T-helper 2 cell treated with Interferon-gamma antibody and Interleukin-4, amounts not matched to agents 5 μg/mL and 100 μg/mL, for 36 hours (primary cell): ENCODE data around the gene RUSF1.
A peak's percentile ranks its signal among the peaks of the same experiment; 100 is the strongest.

Experiments used
- DNase-seq: peaks from one replicate; pipeline ENCODE4 v3.0.0; 2021; ENCODE audit warnings: low spot score
- H3K27ac Mint-ChIP-seq: one replicate; pipeline ENCODE4 v1.8.0; 2021; ENCODE audit warnings: mild to moderate bottlenecking, mixed read lengths
- H3K27me3 Mint-ChIP-seq: one replicate; pipeline ENCODE4 v1.8.0; 2021; ENCODE audit warnings: low read depth, mixed read lengths
- H3K36me3 Mint-ChIP-seq: one replicate; pipeline ENCODE4 v1.8.0; 2021; ENCODE audit warnings: low read depth, mixed read lengths
- H3K4me1 Mint-ChIP-seq: one replicate; pipeline ENCODE4 v1.8.0; 2021; ENCODE audit warnings: low read depth, mixed read lengths
- H3K4me3 Mint-ChIP-seq: one replicate; pipeline ENCODE4 v1.8.0; 2022; ENCODE audit warnings: mild to moderate bottlenecking, moderate library complexity, mixed read lengths
- H3K9me3 Mint-ChIP-seq: one replicate; pipeline ENCODE4 v1.8.0; 2021; ENCODE audit warnings: mixed read lengths

The RUSF1 gene

DNA sequence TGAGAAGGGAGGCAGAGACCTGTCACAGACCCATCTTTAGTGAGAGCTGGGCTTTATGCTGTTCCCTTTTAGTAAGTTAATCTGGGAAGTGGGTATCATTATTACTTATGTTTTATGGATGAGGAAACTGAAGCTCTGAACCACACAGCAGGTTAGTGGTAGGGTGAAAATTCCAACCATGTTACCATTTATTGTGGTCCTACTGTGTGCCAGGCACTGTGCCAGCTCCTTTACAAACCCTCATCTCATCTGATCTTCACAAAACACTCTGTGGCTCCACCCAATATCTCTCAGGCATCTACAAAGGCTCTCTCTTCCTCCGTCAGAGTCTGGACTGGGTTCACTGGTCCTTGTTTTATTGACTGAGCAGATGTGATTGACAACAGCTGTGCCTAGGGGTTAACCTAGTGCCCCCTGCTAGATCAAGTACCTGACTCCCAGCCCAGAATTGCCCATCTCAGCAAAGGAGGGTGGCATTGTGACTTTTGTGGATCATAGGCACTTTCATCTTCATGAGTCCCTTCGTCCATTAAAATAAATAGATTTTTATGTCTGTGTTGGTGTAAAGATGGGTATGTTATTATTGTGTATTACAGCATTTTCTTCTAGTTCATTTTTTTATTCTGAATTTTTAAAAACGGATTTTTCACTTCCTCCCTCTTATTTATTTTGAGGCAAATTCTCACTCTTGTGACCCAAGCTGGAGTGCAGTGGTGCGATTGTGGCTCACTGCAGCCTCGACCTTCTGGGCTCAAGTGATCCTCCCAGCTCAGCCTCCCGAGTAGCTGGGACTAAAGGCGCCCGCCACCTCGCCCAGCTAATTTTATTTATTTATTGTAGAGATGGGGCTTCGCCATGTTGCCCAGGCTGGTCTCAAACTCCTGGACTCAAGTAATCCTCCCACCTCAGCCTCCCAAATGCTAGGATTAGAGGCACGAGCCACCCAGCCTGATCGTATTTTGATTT lies 33.1 kb downstream of the RUSF1 start:
- Mint-ChIP-seq H3K4me1 (peaks cover 9% of the 10 kb centered on the region), H3K9me3 (no peaks in the 10 kb centered on the region), H3K4me3 (no peak overlapping the region), H3K36me3 (no peaks in the 10 kb centered on the region), H3K27ac (no peak overlapping the region), H3K27me3 (peaks cover 43% of the 10 kb centered on the region)
- DNase-seq: no peak

DNA sequence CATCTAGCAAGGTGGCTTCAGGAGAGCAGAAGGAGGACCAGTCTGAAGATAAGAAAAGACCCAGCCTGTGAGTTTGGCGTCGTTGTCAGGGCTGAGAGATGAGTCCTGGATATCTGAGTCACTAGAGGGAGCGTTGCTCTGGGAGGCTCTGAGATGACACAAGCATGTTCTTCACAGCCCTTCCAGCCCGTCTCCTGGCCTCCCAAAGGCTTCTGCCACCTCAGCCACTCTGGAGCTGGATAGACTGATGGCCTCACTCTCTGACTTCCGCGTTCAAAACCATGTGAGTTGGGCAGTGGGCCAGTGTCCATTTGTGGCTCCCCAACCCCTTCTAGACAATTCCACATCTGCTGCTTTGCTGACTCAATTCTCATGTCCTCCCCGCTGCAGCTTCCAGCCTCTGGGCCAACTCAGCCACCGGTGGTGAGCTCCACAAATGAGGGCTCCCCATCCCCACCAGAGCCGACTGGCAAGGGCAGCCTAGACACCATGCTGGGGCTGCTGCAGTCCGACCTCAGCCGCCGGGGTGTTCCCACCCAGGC lies 33.9 kb downstream of the RUSF1 start:
- Mint-ChIP-seq H3K36me3 (no peaks in the 10 kb centered on the region), H3K9me3 (no peaks in the 10 kb centered on the region), H3K4me1 (peaks cover 9% of the 10 kb centered on the region), H3K4me3 (peak overlapping the region; percentile 7), H3K27ac (no peak overlapping the region), H3K27me3 (peaks cover 40% of the 10 kb centered on the region)
- DNase-seq: no peak

DNA sequence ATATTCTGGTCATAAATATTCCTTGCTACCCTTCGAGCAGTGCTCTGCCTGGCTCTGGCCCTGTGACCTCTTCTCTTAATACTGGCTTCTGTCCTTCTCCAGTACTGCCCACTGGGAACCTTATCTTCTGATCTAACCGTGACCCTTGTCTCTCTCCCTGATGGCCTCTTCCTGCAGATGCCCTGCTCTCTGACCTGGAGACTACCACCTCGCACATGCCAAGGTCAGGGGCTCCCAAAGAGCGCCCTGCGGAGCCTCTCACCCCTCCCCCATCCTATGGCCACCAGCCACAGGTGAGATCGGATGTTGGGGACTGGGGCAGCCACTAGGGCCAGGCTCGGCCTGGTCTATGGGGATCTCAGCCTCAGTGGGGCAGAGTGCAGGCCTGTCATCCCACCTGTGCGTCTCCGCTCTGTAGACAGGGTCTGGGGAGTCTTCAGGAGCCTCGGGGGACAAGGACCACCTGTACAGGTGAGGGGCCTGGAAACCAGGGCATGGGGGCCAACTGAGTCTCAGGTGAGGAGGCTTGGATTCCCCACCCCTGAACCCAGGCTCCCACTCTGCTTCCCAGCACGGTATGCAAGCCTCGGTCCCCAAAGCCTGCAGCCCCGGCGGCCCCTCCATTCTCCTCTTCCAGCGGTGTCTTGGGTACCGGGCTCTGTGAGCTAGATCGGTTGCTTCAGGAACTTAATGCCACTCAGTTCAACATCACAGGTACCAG lies 34.8 kb downstream of the RUSF1 start:
- H3K4me3 Mint-ChIP-seq: peak overlapping the region; percentile 13
- no peaks in the 10 kb centered on the region for H3K36me3 Mint-ChIP-seq
- H3K9me3 Mint-ChIP-seq: no peaks in the 10 kb centered on the region
- H3K27me3 Mint-ChIP-seq: peaks cover 40% of the 10 kb centered on the region
- peaks cover 9% of the 10 kb centered on the region for H3K4me1 Mint-ChIP-seq
- H3K27ac Mint-ChIP-seq: no peak overlapping the region
- DNase-seq: no peak

DNA sequence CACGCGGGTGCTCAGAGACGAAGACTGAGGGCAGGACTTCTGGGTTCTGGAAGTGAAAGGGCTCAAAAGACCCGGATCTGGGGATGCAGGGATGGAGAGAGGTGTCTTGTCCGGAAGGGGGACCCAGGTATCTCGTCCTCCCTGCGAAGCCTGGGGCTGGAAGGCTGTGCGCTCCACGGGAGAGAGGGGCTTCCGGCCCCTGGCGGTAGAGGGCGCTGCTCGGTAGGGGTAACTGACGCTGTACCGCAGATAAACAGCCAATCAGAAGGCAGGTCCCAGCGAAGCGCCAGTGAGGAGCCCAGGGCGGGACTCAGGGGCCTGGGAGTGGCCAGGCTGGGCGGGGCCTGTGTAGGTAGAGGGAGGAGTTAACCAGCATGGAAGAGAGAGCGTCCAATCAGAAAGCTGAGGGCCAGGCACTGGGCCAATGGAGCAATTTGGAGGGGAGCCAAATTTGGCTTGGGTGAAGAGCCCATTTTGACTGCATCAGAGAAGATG lies 35.4 kb downstream of the RUSF1 start:
- H3K27ac Mint-ChIP-seq: no peak overlapping the region
- DNase-seq: peak; percentile 30
- H3K4me3 Mint-ChIP-seq: peak overlapping the region; percentile 71
- H3K9me3 Mint-ChIP-seq: no peaks in the 10 kb centered on the region
- H3K36me3 Mint-ChIP-seq: peaks cover 2% of the 10 kb centered on the region
- H3K27me3 Mint-ChIP-seq: peaks cover 36% of the 10 kb centered on the region
- H3K4me1 Mint-ChIP-seq: peaks cover 10% of the 10 kb centered on the region

DNA sequence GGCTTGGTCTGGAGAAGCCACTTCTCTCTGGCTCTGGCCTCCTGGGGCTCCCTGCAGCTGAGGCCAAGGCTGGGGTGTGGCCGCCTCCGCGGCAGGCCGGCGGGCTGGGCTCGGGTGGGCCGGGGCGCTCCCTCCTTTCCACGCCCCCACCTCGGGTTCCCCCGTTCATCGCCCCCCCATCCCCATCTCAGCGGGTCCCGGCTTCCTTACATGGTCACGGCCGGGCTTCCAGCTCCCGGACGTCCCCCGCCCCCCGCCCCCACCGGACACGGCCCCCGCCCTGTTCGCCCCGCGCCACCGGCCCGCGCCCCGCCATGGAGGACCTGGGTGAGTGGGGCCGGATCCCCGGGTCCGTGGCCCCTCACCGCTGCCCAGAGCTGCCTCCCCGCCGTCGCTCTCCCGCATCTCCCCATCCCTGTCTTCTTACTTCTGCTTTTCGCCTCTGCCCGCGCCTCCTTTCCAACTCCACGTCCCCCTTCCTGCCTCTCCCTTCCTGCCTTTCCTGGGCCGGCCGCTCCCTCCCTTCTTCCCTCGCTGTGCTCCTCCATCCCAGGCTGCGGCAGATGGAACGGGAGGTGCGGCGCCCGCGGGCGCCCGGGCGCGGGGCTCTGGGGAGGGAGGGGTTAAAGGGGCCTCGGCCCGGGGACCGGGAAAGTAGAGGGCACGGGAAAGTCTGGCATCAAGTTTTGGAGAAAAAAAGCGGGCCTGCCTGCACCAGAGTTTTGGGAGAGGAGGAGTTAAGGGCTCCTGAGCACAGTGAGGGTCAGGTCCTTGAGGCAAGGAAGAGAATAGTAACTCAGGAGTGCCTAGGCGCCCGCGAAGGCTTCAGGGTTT lies 36.1 kb downstream of the RUSF1 start, which contains the start of gene TGFB1I1:
TSS of gene TGFB1I1 (plus strand) at position 278 of the 834 bp plus-strand sequence. CDS start at position 315, 37 bp downstream.
- Mint-ChIP-seq H3K4me1 (peaks cover 16% of the 10 kb centered on the region), H3K27ac (no peak within 1 kb of the TSS)

DNA sequence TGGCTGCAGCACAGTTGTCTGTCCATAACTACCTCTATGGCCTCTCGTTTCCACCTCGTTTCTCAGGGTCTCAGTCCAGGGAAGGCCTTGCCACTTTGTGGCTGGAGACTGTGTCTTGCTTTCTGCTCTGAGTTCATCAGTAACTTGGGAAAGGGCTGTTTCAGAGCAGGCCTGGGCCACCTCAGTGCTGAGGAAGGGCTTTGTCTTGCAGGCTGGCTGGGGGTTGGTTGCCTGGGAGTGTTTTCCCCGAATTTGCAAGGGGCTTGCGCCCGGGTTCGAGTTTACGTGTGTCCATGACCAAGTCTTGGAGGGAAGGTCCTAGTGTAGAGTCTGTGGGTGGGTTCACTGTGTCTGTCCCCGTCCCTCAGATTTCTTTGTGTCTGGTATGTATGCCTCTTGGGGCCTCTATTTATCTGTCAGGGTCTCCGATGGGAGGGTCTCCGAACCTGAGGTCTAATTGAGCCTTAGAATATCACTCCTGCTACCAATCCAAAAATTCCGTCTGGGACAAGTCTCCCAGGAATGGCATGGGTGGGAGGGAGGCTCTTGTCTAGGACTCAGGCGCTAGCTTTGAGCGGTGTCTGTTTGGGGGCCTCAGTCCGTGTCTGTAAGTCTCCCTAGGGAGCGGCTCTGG lies 36.8 kb downstream of the RUSF1 start:
- no peaks in the 10 kb centered on the region for H3K9me3 Mint-ChIP-seq
- H3K4me1 Mint-ChIP-seq: peaks cover 16% of the 10 kb centered on the region
- no peak for DNase-seq
- H3K27ac Mint-ChIP-seq: no peak overlapping the region
- peaks cover 9% of the 10 kb centered on the region for H3K36me3 Mint-ChIP-seq
- peaks cover 34% of the 10 kb centered on the region for H3K27me3 Mint-ChIP-seq
- H3K4me3 Mint-ChIP-seq: no peak overlapping the region

More for the DNA sequence above, 36.1 kb downstream of the RUSF1 start, which contains the start of gene TGFB1I1:
- DNase-seq: no peak
- peaks cover 5% of the 10 kb centered on the region for H3K36me3 Mint-ChIP-seq
- peaks cover 35% of the 10 kb centered on the region for H3K27me3 Mint-ChIP-seq
- H3K4me3 Mint-ChIP-seq: peak within 1 kb of the TSS; percentile 71
- no peaks in the 10 kb centered on the region for H3K9me3 Mint-ChIP-seq

DNA sequence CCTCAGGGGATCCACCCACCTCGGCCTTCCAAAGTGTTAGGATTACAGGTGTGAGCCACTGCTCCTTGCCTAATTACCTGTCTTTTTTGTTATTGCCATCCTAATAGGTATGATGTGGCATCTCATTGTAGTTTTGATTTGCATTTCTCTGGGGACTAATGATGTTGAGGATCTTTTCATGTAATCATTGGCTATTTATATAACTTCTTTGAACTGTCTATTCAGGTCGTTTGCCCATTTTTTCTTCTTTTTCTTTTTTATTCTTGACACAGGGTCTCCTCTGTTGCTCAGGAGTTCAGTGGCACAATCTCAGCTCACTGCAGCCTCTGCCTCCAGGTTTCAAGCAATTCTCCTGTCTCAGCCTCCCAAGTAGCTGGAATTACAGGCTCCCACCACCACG lies 37.6 kb downstream of the RUSF1 start:
- Mint-ChIP-seq H3K27me3 (peaks cover 31% of the 10 kb centered on the region), H3K9me3 (no peaks in the 10 kb centered on the region), H3K4me3 (no peak overlapping the region)

DNA sequence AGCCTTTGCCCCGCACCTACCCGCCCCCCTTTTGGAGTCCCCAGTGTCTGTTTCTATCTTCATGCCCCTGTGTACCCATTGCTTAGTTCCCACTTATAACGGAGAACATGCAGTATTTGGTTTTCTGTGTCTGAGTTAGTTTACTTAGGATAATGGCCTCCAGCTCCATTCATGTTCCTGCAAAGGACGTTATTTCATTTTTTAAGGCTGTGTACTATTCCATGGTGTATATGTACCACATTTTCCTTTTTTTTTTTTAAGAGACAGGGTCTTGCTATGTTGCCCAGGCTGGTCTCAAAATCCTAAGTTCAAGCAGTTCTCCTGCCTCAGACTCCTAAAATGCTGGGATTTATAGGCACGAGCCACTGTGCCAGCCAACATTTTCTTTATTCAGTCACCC lies 40.3 kb downstream of the RUSF1 start:
- DNase-seq: no peak
- H3K9me3 Mint-ChIP-seq: no peaks in the 10 kb centered on the region
- H3K27me3 Mint-ChIP-seq: peaks cover 16% of the 10 kb centered on the region
- peak overlapping the region; percentile 34 for H3K27ac Mint-ChIP-seq
- H3K4me1 Mint-ChIP-seq: peaks cover 12% of the 10 kb centered on the region
- H3K4me3 Mint-ChIP-seq: no peak overlapping the region
- peaks cover 23% of the 10 kb centered on the region for H3K36me3 Mint-ChIP-seq

More for the DNA sequence above, 37.6 kb downstream of the RUSF1 start:
- no peak overlapping the region for H3K27ac Mint-ChIP-seq
- DNase-seq: no peak
- peaks cover 12% of the 10 kb centered on the region for H3K4me1 Mint-ChIP-seq
- H3K36me3 Mint-ChIP-seq: peaks cover 9% of the 10 kb centered on the region

DNA sequence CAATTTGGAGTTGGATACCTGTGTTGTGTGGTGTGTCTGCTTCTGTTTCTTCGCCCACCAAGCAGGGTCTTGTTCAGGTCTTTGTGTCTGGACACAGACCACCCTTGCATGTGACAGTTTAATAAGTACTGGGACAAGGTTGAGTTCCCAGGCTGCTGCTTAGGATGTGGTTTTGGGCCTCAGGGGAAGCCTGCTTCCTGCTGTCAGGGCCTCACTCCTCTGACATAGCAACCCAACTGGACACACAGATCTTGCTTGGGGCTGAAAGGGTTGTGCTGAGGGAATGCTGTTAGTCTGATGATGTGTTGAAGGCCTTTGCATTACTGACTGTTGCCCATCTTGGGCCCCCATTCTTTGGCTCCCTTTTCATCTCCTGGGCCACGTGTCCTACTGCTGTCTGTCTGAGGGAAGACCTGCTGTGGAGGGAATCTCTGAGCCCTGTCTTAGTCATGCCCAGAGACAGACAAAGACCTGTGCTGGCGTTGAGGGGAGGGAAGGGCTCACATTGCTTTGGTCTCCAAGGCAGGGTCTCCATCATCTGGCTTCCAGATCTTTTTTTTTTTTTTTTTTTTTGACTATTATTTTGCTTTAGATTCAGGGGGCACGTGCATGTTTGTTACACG lies 40.9 kb downstream of the RUSF1 start:
- peaks cover 11% of the 10 kb centered on the region for H3K27me3 Mint-ChIP-seq
- no peak for DNase-seq
- no peaks in the 10 kb centered on the region for H3K9me3 Mint-ChIP-seq
- H3K4me1 Mint-ChIP-seq: peaks cover 12% of the 10 kb centered on the region
- H3K27ac Mint-ChIP-seq: peak overlapping the region; percentile 34
- H3K36me3 Mint-ChIP-seq: peaks cover 26% of the 10 kb centered on the region
- H3K4me3 Mint-ChIP-seq: no peak overlapping the region

DNA sequence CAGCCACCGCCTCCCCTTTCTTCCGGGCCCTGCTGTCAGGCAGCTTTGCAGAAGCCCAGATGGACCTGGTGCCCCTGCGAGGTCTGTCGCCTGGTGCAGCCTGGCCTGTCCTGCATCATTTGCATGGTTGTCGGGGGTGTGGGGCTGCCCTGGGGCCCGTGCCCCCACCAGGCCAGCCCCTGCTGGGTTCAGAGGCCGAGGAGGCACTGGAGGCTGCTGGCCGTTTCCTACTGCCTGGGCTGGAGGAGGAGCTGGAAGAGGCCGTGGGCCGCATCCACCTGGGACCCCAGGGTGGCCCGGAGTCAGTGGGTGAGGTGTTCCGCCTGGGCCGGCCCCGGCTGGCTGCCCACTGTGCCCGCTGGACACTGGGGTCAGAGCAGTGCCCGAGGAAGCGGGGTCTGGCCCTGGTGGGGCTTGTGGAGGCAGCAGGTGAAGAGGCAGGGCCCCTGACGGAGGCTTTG lies 41.8 kb downstream of the RUSF1 start:
- Mint-ChIP-seq H3K27me3 (peaks cover 8% of the 10 kb centered on the region), H3K27ac (no peak overlapping the region)

DNA sequence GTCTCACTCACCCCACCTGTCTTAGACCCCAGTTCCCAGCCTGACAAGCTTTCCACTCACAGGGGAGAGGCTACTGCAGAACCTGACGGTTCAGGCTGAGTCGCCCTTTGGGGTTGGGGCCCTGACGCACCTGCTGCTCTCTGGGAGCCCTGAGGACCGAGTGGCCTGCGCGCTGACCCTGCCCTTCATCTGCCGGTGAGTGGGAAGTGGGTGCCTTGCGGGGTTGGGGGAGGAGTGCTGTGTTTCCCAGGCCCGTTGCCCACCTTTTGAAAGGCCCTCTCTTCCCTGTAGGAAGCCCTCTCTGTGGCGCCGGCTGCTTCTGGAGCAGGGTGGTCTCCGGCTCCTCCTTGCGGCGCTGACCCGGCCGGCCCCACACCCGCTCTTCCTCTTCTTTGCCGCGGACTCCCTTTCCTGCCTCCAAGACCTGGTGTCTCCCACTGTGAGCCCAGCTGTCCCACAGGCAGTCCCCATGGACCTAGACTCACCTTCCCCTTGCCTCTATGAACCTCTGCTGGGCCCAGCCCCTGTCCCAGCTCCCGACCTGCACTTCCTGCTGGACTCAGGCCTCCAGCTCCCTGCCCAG lies 42.3 kb downstream of the RUSF1 start:
- no peak for DNase-seq
- H3K27me3 Mint-ChIP-seq: peaks cover 3% of the 10 kb centered on the region
- no peak overlapping the region for H3K4me3 Mint-ChIP-seq
- H3K9me3 Mint-ChIP-seq: no peaks in the 10 kb centered on the region
- no peak overlapping the region for H3K27ac Mint-ChIP-seq
- peaks cover 26% of the 10 kb centered on the region for H3K36me3 Mint-ChIP-seq
- peaks cover 16% of the 10 kb centered on the region for H3K4me1 Mint-ChIP-seq

More for the DNA sequence above, 41.8 kb downstream of the RUSF1 start:
- no peak overlapping the region for H3K4me3 Mint-ChIP-seq
- no peak for DNase-seq
- H3K4me1 Mint-ChIP-seq: peaks cover 12% of the 10 kb centered on the region
- no peaks in the 10 kb centered on the region for H3K9me3 Mint-ChIP-seq
- H3K36me3 Mint-ChIP-seq: peaks cover 26% of the 10 kb centered on the region

DNA sequence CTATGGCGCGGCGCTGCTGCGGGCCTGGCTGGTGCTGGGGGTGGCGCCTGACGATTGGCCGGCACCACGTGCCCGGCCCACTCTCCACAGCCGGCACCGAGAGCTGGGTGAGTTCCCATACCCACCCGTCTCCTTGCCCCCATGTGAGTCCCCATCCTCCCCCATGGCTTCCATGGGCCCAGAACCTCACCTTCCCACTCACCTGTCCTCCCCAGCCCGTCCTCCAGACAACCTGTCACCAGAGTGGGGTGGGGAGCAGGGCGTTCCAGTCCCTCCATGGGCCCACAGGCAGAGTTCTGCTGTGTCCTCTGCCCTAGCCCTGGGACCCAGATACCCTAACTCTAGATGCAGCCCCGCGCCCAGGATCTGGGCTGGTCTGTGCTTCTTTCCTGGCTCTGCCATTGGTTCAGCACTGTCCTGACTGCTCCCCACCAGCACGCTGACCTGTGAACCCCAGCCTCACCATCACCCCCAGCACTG lies 43.4 kb downstream of the RUSF1 start:
- H3K36me3 Mint-ChIP-seq: peaks cover 26% of the 10 kb centered on the region
- H3K4me1 Mint-ChIP-seq: peaks cover 24% of the 10 kb centered on the region

More for the DNA sequence above, 43.4 kb downstream of the RUSF1 start:
- DNase-seq: no peak
- no peaks in the 10 kb centered on the region for H3K9me3 Mint-ChIP-seq
- no peaks in the 10 kb centered on the region for H3K27me3 Mint-ChIP-seq
- H3K4me3 Mint-ChIP-seq: no peak overlapping the region
- no peak overlapping the region for H3K27ac Mint-ChIP-seq
